Calu3 (cell line): ENCODE measurements around the gene G3BP1. TPM values are rescaled to one million over a fixed set of nuclear protein-coding genes. Genes with fewer than 3 reads are reported as not detected.

Source experiments
- BruUV-seq: library from RNA; stranded (reverse); fragments of 400-500 nt; replicated peaks from 2 replicates; lab custom pipeline; 2021; lab: Mats Ljungman, UMichigan
- CTCF ChIA-PET: fragments of 300-600 bp; sonication (Branson Sonifier 250); formaldehyde crosslinking; loops from one replicate; lab custom pipeline; 2022; ENCODE audit warnings: antibody characterized with exemption; lab: Charles Lee
- DNase-seq: peaks from one replicate; pipeline ENCODE4 v3.0.0; 2022
- H3K27ac Mint-ChIP-seq: one replicate; pipeline ENCODE4 v1.8.0; 2022; ENCODE audit warnings: mixed read lengths; ENCODE audit not compliant: unreplicated experiment
- H3K27me3 Mint-ChIP-seq: one replicate; pipeline ENCODE4 v1.8.0; 2022; ENCODE audit warnings: mixed read lengths; ENCODE audit not compliant: unreplicated experiment
- H3K36me3 Mint-ChIP-seq: one replicate; pipeline ENCODE4 v1.8.0; 2022; ENCODE audit warnings: mild to moderate bottlenecking, moderate library complexity, mixed read lengths; ENCODE audit not compliant: insufficient read depth, unreplicated experiment
- H3K4me1 Mint-ChIP-seq: one replicate; pipeline ENCODE4 v1.8.0; 2022; ENCODE audit warnings: mild to moderate bottlenecking, low read depth, mixed read lengths; ENCODE audit not compliant: unreplicated experiment
- H3K4me3 Mint-ChIP-seq: one replicate; pipeline ENCODE4 v1.8.0; 2022; ENCODE audit warnings: mild to moderate bottlenecking, low read depth, moderate library complexity, mixed read lengths; ENCODE audit not compliant: unreplicated experiment
- H3K9me3 Mint-ChIP-seq: one replicate; pipeline ENCODE4 v1.8.0; 2022; ENCODE audit warnings: low read depth, mixed read lengths; ENCODE audit not compliant: unreplicated experiment
- intact Hi-C: fragments of 100-400 bp; cut with micrococcal nuclease; formaldehyde crosslinking; loops from one replicate; pipeline ENCODE4 v1.10.0; 2022; ENCODE audit not compliant: unreplicated experiment
- total RNA-seq: library from RNA; stranded (reverse); gene quantifications from 2 replicates; pipeline ENCODE4 v1.2.3, GENCODE V29; 2022
- TF ChIP-seq, protein P1 (sequence below): fragments of 200-600 bp; IDR thresholded peaks from one replicate; pipeline ENCODE4 v1.8.0; 2022; ENCODE audit warnings: antibody characterized with exemption; ENCODE audit not compliant: unreplicated experiment

Gene G3BP1
- total RNA-seq, 1 experiment from 2014 or later = 393 TPM

DNA sequence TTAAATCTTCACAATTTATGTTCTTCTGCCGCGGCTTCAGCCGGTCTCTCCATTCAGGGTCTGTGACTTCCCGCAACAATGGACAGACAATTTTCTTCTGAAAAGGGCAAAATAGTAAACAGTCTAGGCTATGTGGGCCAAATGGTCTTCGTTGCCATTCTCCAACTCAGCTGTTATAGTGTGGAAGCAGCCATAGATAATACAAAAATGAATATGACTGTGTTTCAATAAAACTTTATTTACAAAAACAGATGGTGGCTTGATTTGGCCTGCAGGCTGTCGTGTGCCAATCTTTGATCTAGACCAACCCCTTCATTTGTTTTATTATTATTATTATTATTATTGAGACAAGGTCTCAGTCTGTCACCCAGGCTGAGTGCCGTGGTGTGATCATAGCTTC lies 41.4 kb upstream of the G3BP1 start:
- Mint-ChIP-seq H3K4me3 (no peak overlapping the region), H3K9me3 (no peaks in the 10 kb centered on the region), H3K36me3 (peaks cover 25% of the 10 kb centered on the region), H3K27ac (no peak overlapping the region), H3K27me3 (no peaks in the 10 kb centered on the region), H3K4me1 (peaks cover 25% of the 10 kb centered on the region)
- CTCF ChIA-PET = no interaction called here
- no peak for DNase-seq
- intact Hi-C loops = no loop called here
- BruUV-seq = no TSS peak
- TF ChIP-seq, protein P1, sequence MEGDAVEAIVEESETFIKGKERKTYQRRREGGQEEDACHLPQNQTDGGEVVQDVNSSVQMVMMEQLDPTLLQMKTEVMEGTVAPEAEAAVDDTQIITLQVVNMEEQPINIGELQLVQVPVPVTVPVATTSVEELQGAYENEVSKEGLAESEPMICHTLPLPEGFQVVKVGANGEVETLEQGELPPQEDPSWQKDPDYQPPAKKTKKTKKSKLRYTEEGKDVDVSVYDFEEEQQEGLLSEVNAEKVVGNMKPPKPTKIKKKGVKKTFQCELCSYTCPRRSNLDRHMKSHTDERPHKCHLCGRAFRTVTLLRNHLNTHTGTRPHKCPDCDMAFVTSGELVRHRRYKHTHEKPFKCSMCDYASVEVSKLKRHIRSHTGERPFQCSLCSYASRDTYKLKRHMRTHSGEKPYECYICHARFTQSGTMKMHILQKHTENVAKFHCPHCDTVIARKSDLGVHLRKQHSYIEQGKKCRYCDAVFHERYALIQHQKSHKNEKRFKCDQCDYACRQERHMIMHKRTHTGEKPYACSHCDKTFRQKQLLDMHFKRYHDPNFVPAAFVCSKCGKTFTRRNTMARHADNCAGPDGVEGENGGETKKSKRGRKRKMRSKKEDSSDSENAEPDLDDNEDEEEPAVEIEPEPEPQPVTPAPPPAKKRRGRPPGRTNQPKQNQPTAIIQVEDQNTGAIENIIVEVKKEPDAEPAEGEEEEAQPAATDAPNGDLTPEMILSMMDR = no peak

GRCh38 chr5:151733358-151734063 lies 38.2 kb upstream of the G3BP1 start:
- no peak for DNase-seq
- no peaks in the 10 kb centered on the region for H3K9me3 Mint-ChIP-seq
- intact Hi-C loops = no loop called here
- H3K27ac Mint-ChIP-seq = no peak overlapping the region
- H3K36me3 Mint-ChIP-seq = peaks cover 20% of the 10 kb centered on the region
- no TSS peak for BruUV-seq
- no peak overlapping the region for H3K4me3 Mint-ChIP-seq
- CTCF ChIA-PET = no interaction called here
- H3K27me3 Mint-ChIP-seq = no peaks in the 10 kb centered on the region
- TF ChIP-seq, protein P1 = no peak
- H3K4me1 Mint-ChIP-seq = peaks cover 13% of the 10 kb centered on the region

DNA sequence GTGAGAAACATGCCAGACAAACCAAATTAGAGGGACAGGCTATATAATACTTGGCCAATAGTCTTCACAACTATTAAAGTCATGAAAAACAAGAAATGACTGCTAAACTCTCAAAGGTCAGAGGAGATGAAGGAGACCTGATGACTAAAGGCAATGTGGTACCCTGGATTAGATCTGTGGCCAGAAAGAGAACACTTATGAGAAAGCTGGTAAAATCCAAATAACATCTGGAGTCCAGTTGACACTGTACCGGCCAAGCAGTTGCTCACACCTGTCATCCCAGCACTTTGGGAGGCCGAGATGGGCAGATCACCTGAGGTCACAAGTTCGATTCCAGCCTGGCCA lies 37.7 kb upstream of the G3BP1 start:
- H3K4me1 Mint-ChIP-seq = peaks cover 12% of the 10 kb centered on the region
- no peak overlapping the region for H3K27ac Mint-ChIP-seq
- CTCF ChIA-PET = no interaction called here
- H3K9me3 Mint-ChIP-seq = no peaks in the 10 kb centered on the region
- H3K36me3 Mint-ChIP-seq = peaks cover 20% of the 10 kb centered on the region
- TF ChIP-seq, protein P1 = no peak
- BruUV-seq = no TSS peak
- intact Hi-C loops = no loop called here
- H3K4me3 Mint-ChIP-seq = no peak overlapping the region
- DNase-seq = no peak
- H3K27me3 Mint-ChIP-seq = no peaks in the 10 kb centered on the region

DNA sequence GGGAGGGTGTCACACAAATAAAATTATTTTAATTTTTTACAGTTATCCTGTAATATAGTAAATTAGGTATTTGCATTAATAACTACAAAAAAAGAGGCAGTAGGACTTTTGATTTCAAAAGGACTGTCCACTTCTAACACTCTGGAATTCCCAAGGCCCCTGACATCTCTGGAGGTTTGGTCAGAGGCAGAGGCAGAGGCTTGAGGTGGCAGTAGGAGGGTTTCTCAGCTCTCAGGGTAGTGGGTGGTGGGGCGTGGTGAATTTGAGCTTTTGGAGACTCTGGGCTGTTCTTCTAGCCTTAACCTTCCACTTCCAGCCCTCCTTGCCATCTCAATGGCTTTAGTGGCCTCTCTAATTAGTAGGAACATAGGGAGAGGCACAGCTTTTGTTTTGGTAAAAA lies 36.1 kb upstream of the G3BP1 start:
- Mint-ChIP-seq H3K36me3 (peaks cover 12% of the 10 kb centered on the region), H3K4me3 (no peak overlapping the region), H3K27ac (no peak overlapping the region), H3K27me3 (no peaks in the 10 kb centered on the region), H3K4me1 (peaks cover 11% of the 10 kb centered on the region), H3K9me3 (no peaks in the 10 kb centered on the region)
- no TSS peak for BruUV-seq
- DNase-seq = no peak
- TF ChIP-seq, protein P1 = no peak
- CTCF ChIA-PET = no interaction called here
- intact Hi-C loops = no loop called here
